PC-9 (cell line): ENCODE measurements around the gene NRG3. TPM values are rescaled to one million over a fixed set of nuclear protein-coding genes. Genes with fewer than 3 reads are reported as not detected.

Experiments used
- BruUV-seq: library from RNA; stranded (reverse); fragments of 400-500 nt; replicated peaks from 2 replicates; lab custom pipeline; 2021; lab: Mats Ljungman, UMichigan
- CTCF ChIA-PET: fragments of 300-600 bp; sonication (Branson Sonifier 250); formaldehyde crosslinking; loops from one replicate; lab custom pipeline; 2022; ENCODE audit warnings: antibody characterized with exemption; lab: Charles Lee
- POLR2A ChIA-PET: fragments of 300-600 bp; sonication (Branson Sonifier 250); formaldehyde crosslinking; loops from one replicate; lab custom pipeline; 2022; ENCODE audit warnings: antibody characterized with exemption; ENCODE audit not compliant: unreplicated experiment; lab: Charles Lee
- DNase-seq, 2 experiments: peaks; one replicate each; pipeline versions ENCODE4 v3.0.0 to v3.0.0-alpha.2; 2015 to 2022; ENCODE audit warnings: mixed read lengths in 1 of 2
- H2AFZ ChIP-seq: fragments of 200-600 bp; sonication (generic); 2 replicates; pipeline ENCODE4 v1.8.1; 2017; ENCODE audit warnings: antibody characterized with exemption
- H3F3A ChIP-seq: fragments of 200-600 bp; sonication (generic); 2 replicates; pipeline ENCODE4 v1.8.1; 2017; ENCODE audit warnings: antibody characterized with exemption, mild to moderate bottlenecking, low read depth; ENCODE audit not compliant: insufficient read depth
- H3K27ac ChIP-seq: fragments of 200-600 bp; sonication (generic); 2 replicates; pipeline ENCODE4 v1.6.1; 2016; ENCODE audit warnings: mixed run types
- H3K27me3 ChIP-seq: fragments of 200-600 bp; sonication (generic); 2 replicates; pipeline ENCODE4 v1.6.1; 2016; ENCODE audit warnings: low read depth, mixed run types; ENCODE audit not compliant: insufficient read depth
- H3K36me3 ChIP-seq: fragments of 200-600 bp; sonication (generic); 2 replicates; pipeline ENCODE4 v1.6.1; 2016; ENCODE audit warnings: low read depth, mixed run types
- H3K4me1 ChIP-seq: fragments of 200-600 bp; sonication (generic); replicated peaks from 2 replicates; pipeline ENCODE4 v1.6.1; 2016; ENCODE audit warnings: mixed run types; ENCODE audit not compliant: insufficient read depth
- H3K4me2 ChIP-seq: fragments of 200-600 bp; sonication (generic); 2 replicates; pipeline ENCODE4 v1.6.1; 2017; ENCODE audit warnings: mixed run types
- H3K4me3 ChIP-seq: fragments of 200-600 bp; sonication (generic); 2 replicates; pipeline ENCODE4 v1.6.1; 2016; ENCODE audit warnings: mixed run types
- H3K79me2 ChIP-seq: fragments of 200-600 bp; sonication (generic); 2 replicates; pipeline ENCODE4 v1.6.1; 2017; ENCODE audit warnings: low read depth, mixed run types
- H3K9me2 ChIP-seq: fragments of 200-600 bp; sonication (generic); 2 replicates; pipeline ENCODE4 v1.8.1; 2017; ENCODE audit warnings: mild to moderate bottlenecking; ENCODE audit not compliant: insufficient read depth
- H3K9me3 ChIP-seq: fragments of 200-600 bp; sonication (generic); 2 replicates; pipeline ENCODE4 v1.8.1; 2016; ENCODE audit warnings: low read depth; ENCODE audit not compliant: insufficient read depth
- H4K20me1 ChIP-seq: fragments of 200-600 bp; sonication (generic); 2 replicates; pipeline ENCODE4 v1.8.1; 2017; ENCODE audit not compliant: insufficient read depth
- CTCF ChIP-seq: fragments of 200-600 bp; sonication (generic); conservative IDR thresholded peaks from 2 replicates; pipeline ENCODE4 v1.6.1; 2017; ENCODE audit warnings: mixed run types, antibody characterized with exemption, mild to moderate bottlenecking, moderate library complexity
- EZH2 ChIP-seq: fragments of 200-600 bp; sonication (generic); IDR thresholded peaks from 2 replicates; pipeline ENCODE4 v1.8.0; 2017; ENCODE audit warnings: antibody characterized with exemption, low read depth
- intact Hi-C: fragments of 100-400 bp; cut with micrococcal nuclease; formaldehyde crosslinking; loops from one replicate; pipeline ENCODE4 v1.10.0; 2022; ENCODE audit not compliant: unreplicated experiment
- total RNA-seq: library from RNA; stranded (reverse); gene quantifications from 2 replicates; pipeline ENCODE4 v1.2.3, GENCODE V29; 2021

Gene NRG3
- total RNA-seq, 1 experiment from 2014 or later: not detected

GRCh38 chr10:81900989-81901388 is 26.0 kb downstream of the NRG3 start:
- Histone ChIP-seq H3K27me3 (peaks cover 51% of the 10 kb centered on the region), H3K4me1 (no peaks in the 10 kb centered on the region), H4K20me1 (no peaks in the 10 kb centered on the region), H3K27ac (no peak overlapping the region), H2AFZ (no peak overlapping the region), H3K36me3 (no peaks in the 10 kb centered on the region), H3K4me3 (no peak overlapping the region), H3K9me3 (no peaks in the 10 kb centered on the region), H3F3A (no peaks in the 10 kb centered on the region), H3K79me2 (no peaks in the 10 kb centered on the region), H3K4me2 (no peak overlapping the region), H3K9me2 (no peaks in the 10 kb centered on the region)
- no TSS peak for BruUV-seq
- ChIA-PET POLR2A (no interaction called here), CTCF (no interaction called here)
- no peak for TF ChIP-seq EZH2
- no peak for TF ChIP-seq CTCF
- intact Hi-C loops: no loop called here
- DNase-seq: no peak

- Histone ChIP-seq H3K79me2 (no peaks in the 10 kb centered on the region), H3K36me3 (no peaks in the 10 kb centered on the region), H3F3A (no peaks in the 10 kb centered on the region), H3K9me3 (no peaks in the 10 kb centered on the region), H3K27ac (no peak overlapping the region), H3K9me2 (no peaks in the 10 kb centered on the region), H3K4me1 (no peaks in the 10 kb centered on the region), H2AFZ (no peak overlapping the region), H3K27me3 (peaks cover 49% of the 10 kb centered on the region), H4K20me1 (no peaks in the 10 kb centered on the region), H3K4me3 (no peak overlapping the region), H3K4me2 (no peak overlapping the region)
- BruUV-seq: no TSS peak
- CTCF ChIA-PET: no interaction called here
- intact Hi-C loops: no loop called here
- TF ChIP-seq EZH2: no peak
- no peak for TF ChIP-seq CTCF
- no peak for DNase-seq
- POLR2A ChIA-PET: no interaction called here
Observed at GRCh38 chr10:81903472-81903871, 28.5 kb downstream of the NRG3 start.

GRCh38 chr10:81905161-81905560 is 30.2 kb downstream of the NRG3 start:
- no peaks in the 10 kb centered on the region for H3F3A ChIP-seq
- H3K36me3 ChIP-seq: no peaks in the 10 kb centered on the region
- TF ChIP-seq EZH2 (no peak), CTCF (no peak)
- BruUV-seq: no TSS peak
- H3K4me1 ChIP-seq: no peaks in the 10 kb centered on the region
- H3K79me2 ChIP-seq: no peaks in the 10 kb centered on the region
- no peak for DNase-seq
- H3K27ac ChIP-seq: no peak overlapping the region
- H3K27me3 ChIP-seq: peaks cover 49% of the 10 kb centered on the region
- no peak overlapping the region for H2AFZ ChIP-seq
- POLR2A ChIA-PET: no interaction called here
- H3K9me2 ChIP-seq: no peaks in the 10 kb centered on the region
- no peak overlapping the region for H3K4me3 ChIP-seq
- intact Hi-C loops: no loop called here
- no peaks in the 10 kb centered on the region for H3K9me3 ChIP-seq
- no peaks in the 10 kb centered on the region for H4K20me1 ChIP-seq
- H3K4me2 ChIP-seq: no peak overlapping the region
- CTCF ChIA-PET: no interaction called here
